Mammary epithelial cell (primary cell): Measurements from ENCODE around the gene TMEM120A.

Experiments
- CTCF ChIP-seq, 2 donors: IDR thresholded peaks in 1 of 2; conservative IDR thresholded peaks in 1 of 2; 2 replicates each; pipeline ENCODE4 v1.5.1; 2011 to 2012; ENCODE audit warnings: inconsistent platforms in 2 of 2, low read length in 2 of 2, mild to moderate bottlenecking in 2 of 2, control low read depth in 1 of 2, low read depth in 1 of 2; ENCODE audit not compliant: insufficient read depth in 1 of 2; ENCODE audit errors: extremely low read depth in 1 of 2
- EZH2 ChIP-seq: IDR thresholded peaks from 2 replicates; pipeline ENCODE4 v1.6.1; 2012; ENCODE audit warnings: low read length, inconsistent platforms, borderline replicate concordance

- TF ChIP-seq CTCF (conservative IDR thresholded peaks at IDR 0.05 in 1 of 2, IDR thresholded peaks at IDR 0.05 in 1 of 2; ENCODE audit: extremely low read depth in 1 of 2, insufficient read depth in 1 of 2, low read depth in 1 of 2, low read length in 2 of 2), result no peak
- TF ChIP-seq EZH2, result no peak
Observed at GRCh38 chr7:75955331-75955955, 39.0 kb downstream of the TMEM120A start.
